Gastrocnemius medialis (tissue), 4 donors: ENCODE measurements around the gene STRIP1.

Experiments used
- POLR2A ChIP-seq, 2 donors: fragments of 450-650 bp; IDR thresholded peaks; one replicate each; pipeline ENCODE4 v1.6.1; 2017; ENCODE audit warnings: antibody characterized with exemption in 2 of 2, mild to moderate bottlenecking in 2 of 2, moderate library complexity in 2 of 2
- TF ChIP-seq, protein P1 (sequence below), 5 experiments: fragments of 450-650 bp in 3 of 5; fragments of 200-600 bp in 2 of 5; sonication (generic) in 2 of 5; IDR thresholded peaks in 4 of 5; conservative IDR thresholded peaks in 1 of 5; 1 replicate in 4 of 5; 2 replicates in 1 of 5; pipeline ENCODE4 v1.5.1; 2016 to 2019; ENCODE audit warnings: antibody characterized with exemption in 5 of 5, mild to moderate bottlenecking in 3 of 5, moderate library complexity in 3 of 5

DNA sequence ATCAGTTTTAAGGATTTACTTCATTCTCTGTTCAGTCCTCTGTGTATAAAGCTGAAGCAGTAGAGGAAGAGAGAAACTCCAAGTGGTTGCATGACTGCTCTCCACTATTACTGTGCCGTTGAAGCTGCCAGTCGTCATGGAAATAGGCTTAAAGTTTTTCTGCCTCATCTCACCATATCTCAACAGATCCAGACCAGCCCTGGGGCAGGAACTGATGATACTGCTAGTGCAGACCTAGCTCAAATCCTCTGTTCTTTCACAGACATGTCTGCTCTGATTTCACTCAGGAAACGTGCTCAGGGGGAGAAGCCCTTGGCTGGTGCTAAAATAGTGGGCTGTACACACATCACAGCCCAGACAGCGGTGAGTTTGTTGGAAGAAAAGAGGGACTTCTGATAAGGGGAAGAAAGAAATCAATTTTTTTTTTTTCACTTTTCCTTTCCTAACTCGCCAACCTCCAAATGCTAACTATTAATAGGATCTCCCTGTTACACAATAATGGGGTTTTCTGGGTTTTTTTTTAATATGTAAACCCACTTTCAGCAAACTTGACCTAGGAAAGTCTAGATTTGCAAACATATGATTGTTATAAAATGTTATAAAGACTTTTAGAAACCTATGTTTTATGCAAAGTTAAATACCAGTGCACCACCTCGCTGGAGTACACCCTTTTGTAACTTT, 22.2 kb upstream of the STRIP1 start:
- no peak for TF ChIP-seq POLR2A (IDR thresholded peaks at IDR 0.05)
- TF ChIP-seq, protein P1, sequence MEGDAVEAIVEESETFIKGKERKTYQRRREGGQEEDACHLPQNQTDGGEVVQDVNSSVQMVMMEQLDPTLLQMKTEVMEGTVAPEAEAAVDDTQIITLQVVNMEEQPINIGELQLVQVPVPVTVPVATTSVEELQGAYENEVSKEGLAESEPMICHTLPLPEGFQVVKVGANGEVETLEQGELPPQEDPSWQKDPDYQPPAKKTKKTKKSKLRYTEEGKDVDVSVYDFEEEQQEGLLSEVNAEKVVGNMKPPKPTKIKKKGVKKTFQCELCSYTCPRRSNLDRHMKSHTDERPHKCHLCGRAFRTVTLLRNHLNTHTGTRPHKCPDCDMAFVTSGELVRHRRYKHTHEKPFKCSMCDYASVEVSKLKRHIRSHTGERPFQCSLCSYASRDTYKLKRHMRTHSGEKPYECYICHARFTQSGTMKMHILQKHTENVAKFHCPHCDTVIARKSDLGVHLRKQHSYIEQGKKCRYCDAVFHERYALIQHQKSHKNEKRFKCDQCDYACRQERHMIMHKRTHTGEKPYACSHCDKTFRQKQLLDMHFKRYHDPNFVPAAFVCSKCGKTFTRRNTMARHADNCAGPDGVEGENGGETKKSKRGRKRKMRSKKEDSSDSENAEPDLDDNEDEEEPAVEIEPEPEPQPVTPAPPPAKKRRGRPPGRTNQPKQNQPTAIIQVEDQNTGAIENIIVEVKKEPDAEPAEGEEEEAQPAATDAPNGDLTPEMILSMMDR (IDR thresholded peaks at IDR 0.05 in 4 of 5, conservative IDR thresholded peaks at IDR 0.05 in 1 of 5) = no peak
